Fibroblast of mammary gland (primary cell): ENCODE measurements around the gene SH3BP5L.

Experiments used
- DNase-seq: peaks from one replicate; pipeline ENCODE4 v3.0.0-alpha.2; 2010; ENCODE audit warnings: low read depth
- H3K4me3 ChIP-seq: 2 replicates; pipeline ENCODE4 v1.5.1; 2011; ENCODE audit warnings: low read depth, mild to moderate bottlenecking, low read length, moderate library complexity; ENCODE audit not compliant: control insufficient read depth
- TF ChIP-seq, protein P1 (sequence below): conservative IDR thresholded peaks from 2 replicates; pipeline ENCODE4 v1.5.1; 2011; ENCODE audit warnings: low read depth, low read length, inconsistent platforms; ENCODE audit not compliant: control insufficient read depth, insufficient read depth

The SH3BP5L gene

DNA sequence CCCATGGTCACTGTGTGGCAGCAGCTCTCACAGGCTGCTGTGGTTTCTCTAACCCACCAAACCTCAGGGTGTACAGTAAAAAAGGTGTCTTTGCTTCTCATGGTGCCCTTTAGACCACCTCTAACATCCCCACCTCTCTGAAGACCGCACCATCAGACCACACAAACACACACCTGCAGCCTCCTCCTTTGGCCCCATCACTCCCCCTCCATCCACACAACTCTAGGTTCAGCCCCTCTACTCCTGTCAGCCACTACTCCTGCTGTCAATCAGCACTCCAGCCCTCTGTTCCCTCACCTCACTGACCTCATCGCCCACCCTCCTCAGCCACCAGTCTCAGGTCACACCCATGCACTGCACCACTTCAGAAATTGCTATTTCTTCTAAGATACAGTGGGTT, 25.7 kb upstream of the SH3BP5L start:
- no peak for DNase-seq
- TF ChIP-seq, protein P1, sequence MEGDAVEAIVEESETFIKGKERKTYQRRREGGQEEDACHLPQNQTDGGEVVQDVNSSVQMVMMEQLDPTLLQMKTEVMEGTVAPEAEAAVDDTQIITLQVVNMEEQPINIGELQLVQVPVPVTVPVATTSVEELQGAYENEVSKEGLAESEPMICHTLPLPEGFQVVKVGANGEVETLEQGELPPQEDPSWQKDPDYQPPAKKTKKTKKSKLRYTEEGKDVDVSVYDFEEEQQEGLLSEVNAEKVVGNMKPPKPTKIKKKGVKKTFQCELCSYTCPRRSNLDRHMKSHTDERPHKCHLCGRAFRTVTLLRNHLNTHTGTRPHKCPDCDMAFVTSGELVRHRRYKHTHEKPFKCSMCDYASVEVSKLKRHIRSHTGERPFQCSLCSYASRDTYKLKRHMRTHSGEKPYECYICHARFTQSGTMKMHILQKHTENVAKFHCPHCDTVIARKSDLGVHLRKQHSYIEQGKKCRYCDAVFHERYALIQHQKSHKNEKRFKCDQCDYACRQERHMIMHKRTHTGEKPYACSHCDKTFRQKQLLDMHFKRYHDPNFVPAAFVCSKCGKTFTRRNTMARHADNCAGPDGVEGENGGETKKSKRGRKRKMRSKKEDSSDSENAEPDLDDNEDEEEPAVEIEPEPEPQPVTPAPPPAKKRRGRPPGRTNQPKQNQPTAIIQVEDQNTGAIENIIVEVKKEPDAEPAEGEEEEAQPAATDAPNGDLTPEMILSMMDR, result no peak
- no peak overlapping the region for H3K4me3 ChIP-seq

- no peak for DNase-seq
- TF ChIP-seq, protein P1, result no peak
- no peak overlapping the region for H3K4me3 ChIP-seq
These were observed 25.0 kb upstream of the SH3BP5L start for GRCh38 chr1:248850536-248851251.

GRCh38 chr1:248850124-248850523, 24.4 kb upstream of the SH3BP5L start:
- TF ChIP-seq, protein P1, result no peak
- no peak for DNase-seq
- H3K4me3 ChIP-seq, result no peak overlapping the region

- no peak overlapping the region for H3K4me3 ChIP-seq
- no peak for DNase-seq
- TF ChIP-seq, protein P1, result no peak
These were observed 23.9 kb upstream of the SH3BP5L start for GRCh38 chr1:248849637-248850036.

- no peak overlapping the region for H3K4me3 ChIP-seq
- no peak for DNase-seq
- TF ChIP-seq, protein P1, result no peak
These were observed 23.4 kb upstream of the SH3BP5L start for GRCh38 chr1:248849152-248849551.

GRCh38 chr1:248848602-248849001, 22.9 kb upstream of the SH3BP5L start:
- no peak for DNase-seq
- no peak overlapping the region for H3K4me3 ChIP-seq
- TF ChIP-seq, protein P1, result no peak
